Breast epithelium (tissue), 4 donors: ENCODE data around the gene ATP1A4. TPM values are rescaled to one million over a fixed set of nuclear protein-coding genes. Genes with fewer than 3 reads are reported as not detected.

ENCODE experiments used
- DNase-seq, 2 donors: peaks; one replicate each; pipeline ENCODE4 v3.0.0-alpha.2; 2019; ENCODE audit warnings: low spot score in 2 of 2
- H3K27ac ChIP-seq, 2 donors: fragments of 200-600 bp; sonication (generic) in 1 of 2; one replicate each; pipeline ENCODE4 v1.5.1; 2016 to 2019; ENCODE audit warnings: mild to moderate bottlenecking in 1 of 2
- H3K27me3 ChIP-seq, 2 donors: fragments of 200-600 bp; sonication (generic) in 1 of 2; one replicate each; pipeline versions ENCODE4 v1.5.1 to v1.6.0; 2017 to 2019; ENCODE audit warnings: control low read depth in 1 of 2, mild to moderate bottlenecking in 1 of 2
- H3K36me3 ChIP-seq: fragments of 200-600 bp; one replicate; pipeline ENCODE4 v1.5.1; 2019
- H3K4me1 ChIP-seq, 2 donors: fragments of 200-600 bp; sonication (generic); one replicate each; pipeline ENCODE4 v1.5.1; 2016 to 2019; ENCODE audit warnings: control low read depth in 1 of 2
- H3K4me3 ChIP-seq, 3 donors: fragments of 200-600 bp; sonication (generic); 1 replicate in 2 of 3; 2 replicates in 1 of 3; pipeline ENCODE4 v1.5.1; 2016 to 2019; ENCODE audit warnings: mild to moderate bottlenecking in 3 of 3, moderate library complexity in 2 of 3
- H3K9me3 ChIP-seq, 2 donors: fragments of 200-600 bp; sonication (generic) in 1 of 2; one replicate each; pipeline ENCODE4 v1.5.1; 2016 to 2019; ENCODE audit warnings: control low read depth in 1 of 2
- CTCF ChIP-seq, 3 donors: fragments of 450-650 bp; IDR thresholded peaks; one replicate each; pipeline ENCODE4 v1.5.1; 2016 to 2017; ENCODE audit warnings: antibody characterized with exemption in 3 of 3, mild to moderate bottlenecking in 3 of 3, moderate library complexity in 3 of 3
- POLR2A ChIP-seq: fragments of 450-650 bp; IDR thresholded peaks from one replicate; pipeline ENCODE4 v1.6.1; 2016; ENCODE audit warnings: antibody characterized with exemption, mild to moderate bottlenecking, moderate library complexity
- POLR2AphosphoS5 ChIP-seq, 3 donors: sonication (generic); formaldehyde crosslinking; IDR thresholded peaks; one replicate each; pipeline ENCODE4 v1.6.1; 2017; ENCODE audit warnings: antibody characterized with exemption in 3 of 3
- intact Hi-C: fragments of 100-400 bp; cut with DNase I; formaldehyde crosslinking; loops from one replicate; pipeline ENCODE4 v1.15.1; 2023; ENCODE audit warnings: low total_unique reads
- total RNA-seq, 3 donors: library from RNA; depleted of rRNA; stranded (reverse); fragments of >200 nt; gene quantifications; one replicate each; pipeline ENCODE4 v1.1.0, GENCODE V29; 2016

ATP1A4 gene
- total RNA-seq, 3 donors from 2014 or later: 4.5 TPM; not detected in 2

- intact Hi-C loops: no loop called here
- TF ChIP-seq CTCF (IDR thresholded peaks at IDR 0.05): no peak
- Histone ChIP-seq H3K9me3 (no peaks in the 10 kb centered on the region), H3K36me3 (no peaks in the 10 kb centered on the region), H3K27me3 (no peaks in the 10 kb centered on the region), H3K4me1 (peaks cover 14 to 26% of the 10 kb centered on the region in 2 donors), H3K27ac (peak overlapping the region; percentile 95 to 96), H3K4me3 (peak overlapping the region; percentile 88 to 96 (median 95))
- DNase-seq: peak in 1 of 2 donors; percentile 38
Measured at GRCh38 chr1:160206421-160207117, 55.2 kb downstream of the ATP1A4 start.

- DNase-seq: no peak
- TF ChIP-seq POLR2AphosphoS5 (IDR thresholded peaks at IDR 0.05) (no peak), CTCF (IDR thresholded peaks at IDR 0.05) (no peak), POLR2A (no peak)
- Histone ChIP-seq H3K4me1 (peaks cover 14 to 26% of the 10 kb centered on the region in 2 donors), H3K27me3 (no peaks in the 10 kb centered on the region), H3K36me3 (no peaks in the 10 kb centered on the region), H3K27ac (peak overlapping the region; percentile 95 to 96), H3K4me3 (no peak overlapping the region), H3K9me3 (no peaks in the 10 kb centered on the region)
- intact Hi-C loops: no loop called here
Measured at GRCh38 chr1:160207118-160207650, 55.8 kb downstream of the ATP1A4 start.

- peak overlapping the region in 1 of 3 donors; percentile 24 for H3K4me3 ChIP-seq
- no peaks in the 10 kb centered on the region for H3K27me3 ChIP-seq
- H3K36me3 ChIP-seq: no peaks in the 10 kb centered on the region
- H3K4me1 ChIP-seq: peaks cover 14 to 26% of the 10 kb centered on the region in 2 donors
- H3K9me3 ChIP-seq: no peaks in the 10 kb centered on the region
- peak overlapping the region; percentile 95 to 96 for H3K27ac ChIP-seq
- TF ChIP-seq POLR2A (no peak), POLR2AphosphoS5 (IDR thresholded peaks at IDR 0.05) (no peak), CTCF (IDR thresholded peaks at IDR 0.05) (no peak)
- no peak for DNase-seq
- intact Hi-C loops: no loop called here
Measured at GRCh38 chr1:160207771-160208556, 56.6 kb downstream of the ATP1A4 start.

- Histone ChIP-seq H3K4me3 (peak overlapping the region in 1 of 3 donors; percentile 24), H3K27ac (peak overlapping the region; percentile 95 to 96), H3K27me3 (no peaks in the 10 kb centered on the region), H3K36me3 (no peaks in the 10 kb centered on the region), H3K4me1 (peaks cover 14 to 26% of the 10 kb centered on the region in 2 donors), H3K9me3 (no peaks in the 10 kb centered on the region)
- DNase-seq: no peak
- TF ChIP-seq POLR2AphosphoS5 (IDR thresholded peaks at IDR 0.05) (no peak), POLR2A (no peak), CTCF (IDR thresholded peaks at IDR 0.05) (no peak)
- intact Hi-C loops: no loop called here
Measured at GRCh38 chr1:160208557-160209320, 57.3 kb downstream of the ATP1A4 start.
